RWPE1 (cell line): ENCODE data around the gene TARP.

ENCODE experiments used
- CTCF ChIA-PET: fragments of 350-600 bp; sonication (Branson Sonifier 250); formaldehyde crosslinking; extraction: SDS; loops from one replicate; lab custom pipeline; 2021; lab: Yijun Ruan, JAX
- POLR2A ChIA-PET: fragments of 400-600 bp; formaldehyde crosslinking; extraction: SDS; loops from one replicate; lab custom pipeline; 2020; ENCODE audit warnings: antibody characterized with exemption; ENCODE audit not compliant: low non-redundant PET; lab: Yijun Ruan, JAX
- DNase-seq: peaks from one replicate; pipeline ENCODE4 v3.0.0; 2012; ENCODE audit warnings: low spot score
- H3K27ac ChIP-seq: fragments of 450-650 bp; 2 replicates; pipeline ENCODE4 v1.5.1; 2017
- TF ChIP-seq, protein P1 (sequence below): fragments of 450-650 bp; conservative IDR thresholded peaks from 2 replicates; pipeline ENCODE4 v1.5.1; 2017; ENCODE audit warnings: low read depth, mild to moderate bottlenecking

TARP gene

DNA sequence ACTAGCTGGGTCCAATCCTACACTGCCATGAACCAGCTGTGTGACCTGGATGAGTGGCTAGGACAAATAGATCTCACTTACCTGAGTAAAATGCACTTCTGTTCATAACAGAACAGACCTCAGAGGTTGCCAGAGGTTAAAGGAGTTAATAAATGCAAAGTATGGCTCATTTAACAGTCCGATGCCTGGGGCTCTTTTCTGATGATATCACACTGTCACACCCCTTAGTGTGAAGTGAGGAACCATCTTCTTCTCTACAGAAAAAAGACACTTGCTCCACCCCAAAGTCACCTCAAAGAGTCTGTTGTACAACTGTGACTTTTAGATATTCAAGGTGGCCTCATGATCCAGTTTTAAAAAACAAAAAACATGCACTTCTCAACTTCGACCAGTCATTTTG, 21.5 kb upstream of the TARP start:
- DNase-seq: no peak
- CTCF ChIA-PET: no interaction called here
- TF ChIP-seq, protein P1, sequence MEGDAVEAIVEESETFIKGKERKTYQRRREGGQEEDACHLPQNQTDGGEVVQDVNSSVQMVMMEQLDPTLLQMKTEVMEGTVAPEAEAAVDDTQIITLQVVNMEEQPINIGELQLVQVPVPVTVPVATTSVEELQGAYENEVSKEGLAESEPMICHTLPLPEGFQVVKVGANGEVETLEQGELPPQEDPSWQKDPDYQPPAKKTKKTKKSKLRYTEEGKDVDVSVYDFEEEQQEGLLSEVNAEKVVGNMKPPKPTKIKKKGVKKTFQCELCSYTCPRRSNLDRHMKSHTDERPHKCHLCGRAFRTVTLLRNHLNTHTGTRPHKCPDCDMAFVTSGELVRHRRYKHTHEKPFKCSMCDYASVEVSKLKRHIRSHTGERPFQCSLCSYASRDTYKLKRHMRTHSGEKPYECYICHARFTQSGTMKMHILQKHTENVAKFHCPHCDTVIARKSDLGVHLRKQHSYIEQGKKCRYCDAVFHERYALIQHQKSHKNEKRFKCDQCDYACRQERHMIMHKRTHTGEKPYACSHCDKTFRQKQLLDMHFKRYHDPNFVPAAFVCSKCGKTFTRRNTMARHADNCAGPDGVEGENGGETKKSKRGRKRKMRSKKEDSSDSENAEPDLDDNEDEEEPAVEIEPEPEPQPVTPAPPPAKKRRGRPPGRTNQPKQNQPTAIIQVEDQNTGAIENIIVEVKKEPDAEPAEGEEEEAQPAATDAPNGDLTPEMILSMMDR: no peak
- no peak overlapping the region for H3K27ac ChIP-seq
- POLR2A ChIA-PET: no interaction called here

DNA sequence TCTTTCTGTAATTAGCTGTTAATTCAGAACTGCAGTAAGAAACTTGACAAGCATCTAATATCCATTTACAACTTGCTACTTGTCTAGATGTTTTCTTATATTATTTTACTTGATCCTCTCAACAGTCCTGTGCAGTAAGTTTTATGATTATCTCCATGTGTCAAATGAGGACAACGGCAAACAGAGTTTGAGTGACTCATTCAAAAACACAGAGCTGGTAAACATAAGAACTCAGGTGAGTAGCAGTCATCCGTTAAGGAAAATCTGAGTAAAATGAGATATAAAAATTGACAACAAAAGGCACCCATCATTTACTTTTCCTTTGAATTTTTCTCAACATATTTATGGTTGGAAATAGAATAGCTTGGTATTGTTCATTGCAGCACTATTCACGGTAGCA, 19.0 kb upstream of the TARP start:
- TF ChIP-seq, protein P1: no peak
- H3K27ac ChIP-seq: no peak overlapping the region
- no peak for DNase-seq
- ChIA-PET CTCF (no interaction called here), POLR2A (no interaction called here)

DNA sequence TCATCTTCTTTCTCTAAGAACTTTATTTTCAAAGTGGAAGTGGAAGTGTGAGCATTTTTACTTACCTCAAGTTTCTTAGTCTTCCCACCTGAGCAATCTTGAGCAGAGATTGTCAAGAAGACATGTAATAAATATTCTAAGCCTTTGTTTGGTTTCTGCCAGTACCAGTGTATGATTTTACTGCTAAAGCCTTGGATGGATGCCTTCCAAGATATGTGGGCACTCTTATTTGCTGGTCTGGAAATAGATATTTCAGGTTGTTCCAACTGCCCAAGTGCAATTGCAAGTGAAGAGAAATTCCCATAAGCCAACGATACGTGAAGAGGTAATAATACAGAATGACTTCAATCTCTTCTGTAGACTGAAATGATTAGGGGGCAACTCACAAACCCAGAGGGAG, 18.2 kb upstream of the TARP start:
- no peak overlapping the region for H3K27ac ChIP-seq
- no peak for DNase-seq
- TF ChIP-seq, protein P1: no peak
- ChIA-PET POLR2A (no interaction called here), CTCF (no interaction called here)

DNA sequence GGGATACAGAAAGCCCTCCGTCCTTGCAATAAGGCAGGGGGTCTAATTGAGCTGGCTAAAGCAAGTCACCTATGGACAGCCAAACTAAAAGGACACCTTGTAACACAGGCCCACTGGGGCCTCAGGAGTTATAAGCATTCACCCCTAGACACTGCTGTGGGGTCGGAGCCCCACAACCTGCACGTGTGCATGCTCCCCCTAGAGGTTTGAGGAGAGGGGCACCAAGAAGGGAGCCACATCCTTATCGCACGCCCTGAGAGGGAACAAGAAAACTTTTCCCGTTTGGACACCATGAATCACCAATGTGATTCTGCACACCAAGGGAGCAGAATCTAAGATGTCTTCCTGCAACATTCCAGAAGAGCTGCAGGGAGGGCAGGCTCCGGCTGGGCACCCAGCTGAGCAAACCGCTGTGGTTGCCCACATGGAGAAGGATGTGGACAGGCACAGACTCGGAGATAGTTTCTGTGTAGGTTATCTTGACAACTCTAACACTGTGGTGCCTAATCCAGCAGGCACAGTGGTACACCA, 17.7 kb upstream of the TARP start:
- TF ChIP-seq, protein P1: no peak
- CTCF ChIA-PET: no interaction called here
- DNase-seq: no peak
- POLR2A ChIA-PET: no interaction called here
- no peak overlapping the region for H3K27ac ChIP-seq

DNA sequence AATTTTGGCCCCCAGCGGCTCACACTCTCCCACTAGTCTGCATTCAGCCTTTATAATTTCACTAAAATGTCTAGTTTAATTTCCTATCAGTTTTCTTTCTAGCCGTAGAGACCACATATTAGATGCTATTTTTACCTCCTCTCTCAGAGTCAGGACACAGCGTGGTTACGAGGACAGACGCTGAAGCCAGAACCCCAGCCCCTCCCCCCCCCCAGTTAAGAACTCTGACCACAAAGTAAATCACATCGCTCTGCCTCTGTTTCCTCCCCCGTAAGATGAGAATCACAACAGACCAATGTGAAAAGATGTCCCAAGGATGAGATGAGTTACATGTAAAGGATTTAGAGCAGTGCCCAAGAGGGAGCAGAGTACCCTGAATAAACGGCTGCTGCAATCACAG, 11.1 kb upstream of the TARP start:
- TF ChIP-seq, protein P1: no peak
- DNase-seq: no peak
- no peak overlapping the region for H3K27ac ChIP-seq
- CTCF ChIA-PET: no interaction called here
- POLR2A ChIA-PET: no interaction called here

DNA sequence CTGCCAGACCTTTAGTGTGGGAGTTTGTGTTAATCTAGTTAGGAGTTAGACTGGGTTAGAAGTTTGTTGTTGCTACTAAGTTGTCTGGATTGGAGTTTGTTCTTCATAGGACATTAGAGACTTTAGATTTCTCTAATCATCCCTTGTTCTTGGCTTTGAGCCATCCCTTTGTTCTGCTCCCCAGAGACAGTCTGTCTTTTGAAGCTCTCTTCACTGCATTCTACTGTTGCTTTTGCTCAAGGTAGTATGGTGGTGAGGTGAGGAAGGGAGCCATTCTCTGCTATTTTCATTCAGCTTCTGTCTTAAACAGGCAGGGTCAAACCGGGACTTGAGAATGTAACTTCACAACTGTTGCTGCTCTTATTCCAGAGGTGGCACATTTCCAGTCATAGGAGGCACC, 10.4 kb upstream of the TARP start:
- no peak overlapping the region for H3K27ac ChIP-seq
- TF ChIP-seq, protein P1: no peak
- ChIA-PET CTCF (no interaction called here), POLR2A (no interaction called here)
- DNase-seq: no peak
